Panc1 (cell line): Measurements from ENCODE around the gene ALG1. TPM values are rescaled to one million over a fixed set of nuclear protein-coding genes. Genes with fewer than 3 reads are reported as not detected.

Source experiments
- ATAC-seq: fragments of 200-7000 bp; cut with Tn5 transposase; 2 replicates; pipeline ENCODE4 v1.9.1; 2020; ENCODE audit warnings: mild to moderate bottlenecking, moderate library complexity
- BruUV-seq: library from RNA; stranded (reverse); fragments of 400-500 nt; replicated peaks from 2 replicates; lab custom pipeline; 2021; lab: Mats Ljungman, UMichigan
- CTCF ChIA-PET: fragments of 300-600 bp; sonication (Branson Sonifier 250); formaldehyde crosslinking; loops from one replicate; lab custom pipeline; 2022; ENCODE audit warnings: antibody characterized with exemption; lab: Charles Lee
- POLR2A ChIA-PET: fragments of 300-600 bp; sonication (Branson Sonifier 250); formaldehyde crosslinking; loops from one replicate; lab custom pipeline; 2022; ENCODE audit warnings: antibody characterized with exemption; lab: Charles Lee
- DNase-seq: peaks from one replicate; pipeline ENCODE4 v3.0.0-alpha.2; 2010; ENCODE audit warnings: low read depth, low spot score
- H3K27ac ChIP-seq: 2 replicates; pipeline ENCODE4 v1.5.1; 2011; ENCODE audit warnings: mild to moderate bottlenecking, low read length, inconsistent platforms
- H3K27me3 ChIP-seq: fragments of 200-500 bp; sonication (Bioruptor generic); 2 replicates; pipeline ENCODE4 v1.6.0; 2014; ENCODE audit warnings: low read length, inconsistent platforms; ENCODE audit not compliant: control insufficient read depth, insufficient read depth
- H3K36me3 ChIP-seq: fragments of 200-500 bp; sonication (Bioruptor generic); 2 replicates; pipeline ENCODE4 v1.5.1; 2014; ENCODE audit warnings: inconsistent platforms, mild to moderate bottlenecking, low read length, moderate library complexity; ENCODE audit not compliant: control insufficient read depth, insufficient read depth
- H3K4me1 ChIP-seq: 2 replicates; pipeline ENCODE4 v1.5.1; 2011; ENCODE audit warnings: inconsistent platforms, mild to moderate bottlenecking, low read length, moderate library complexity; ENCODE audit not compliant: control insufficient read depth, insufficient read depth
- H3K4me3 ChIP-seq, 2 experiments: 2 replicates each; pipeline ENCODE4 v1.5.1; 2011 to 2012; ENCODE audit warnings: low read depth in 2 of 2, low read length in 2 of 2, mild to moderate bottlenecking in 2 of 2, inconsistent platforms in 1 of 2, moderate library complexity in 1 of 2
- H3K9me3 ChIP-seq: fragments of 200-500 bp; sonication (Bioruptor generic); 2 replicates; pipeline ENCODE4 v1.5.1; 2014; ENCODE audit warnings: low read depth, mild to moderate bottlenecking, inconsistent platforms, low read length, moderate library complexity; ENCODE audit not compliant: control insufficient read depth, insufficient read depth
- POLR2AphosphoS5 ChIP-seq: IDR thresholded peaks from 2 replicates; pipeline ENCODE4 v1.6.1; 2012; ENCODE audit warnings: mild to moderate bottlenecking, low read depth, low read length, moderate library complexity
- SIN3A ChIP-seq: IDR thresholded peaks from 2 replicates; pipeline ENCODE4 v1.6.1; 2012; ENCODE audit warnings: low read depth, mild to moderate bottlenecking, low read length, moderate library complexity, borderline replicate concordance; ENCODE audit not compliant: insufficient read depth
- TCF7L2 ChIP-seq: IDR thresholded peaks from 2 replicates; pipeline ENCODE4 v1.6.1; 2011; ENCODE audit warnings: mild to moderate bottlenecking, low read depth, low read length, inconsistent platforms
- in situ Hi-C: cut with HindIII; loops from 2 replicates; pipeline ENCODE4 v1.10.0; 2016; ENCODE audit warnings: low sequenced_read_pairs, low pct_unique_long_range_greater_than_20kb
- intact Hi-C: fragments of 100-400 bp; cut with micrococcal nuclease; formaldehyde crosslinking; loops from one replicate; pipeline ENCODE4 v1.10.0; 2022; ENCODE audit not compliant: unreplicated experiment
- total RNA-seq: library from RNA; stranded (reverse); gene quantifications from one replicate; pipeline ENCODE4 v1.2.1, GENCODE V29; 2021; ENCODE audit not compliant: unreplicated experiment
- TF ChIP-seq, protein P1 (sequence below), 2 experiments: IDR thresholded peaks; 2 replicates each; pipeline ENCODE4 v1.6.1; 2011 to 2012; ENCODE audit warnings: low read depth in 2 of 2, control low read depth in 1 of 2, low read length in 1 of 2, mild to moderate bottlenecking in 1 of 2, moderate library complexity in 1 of 2; ENCODE audit not compliant: insufficient read depth in 1 of 2
- TF ChIP-seq, protein P2 (sequence below): fragments of 450-650 bp; IDR thresholded peaks from 2 replicates; pipeline ENCODE4 v1.5.1; 2017; ENCODE audit warnings: mild to moderate bottlenecking

The ALG1 gene
- total RNA-seq, 1 experiment from 2014 or later = 46.6 TPM

DNA sequence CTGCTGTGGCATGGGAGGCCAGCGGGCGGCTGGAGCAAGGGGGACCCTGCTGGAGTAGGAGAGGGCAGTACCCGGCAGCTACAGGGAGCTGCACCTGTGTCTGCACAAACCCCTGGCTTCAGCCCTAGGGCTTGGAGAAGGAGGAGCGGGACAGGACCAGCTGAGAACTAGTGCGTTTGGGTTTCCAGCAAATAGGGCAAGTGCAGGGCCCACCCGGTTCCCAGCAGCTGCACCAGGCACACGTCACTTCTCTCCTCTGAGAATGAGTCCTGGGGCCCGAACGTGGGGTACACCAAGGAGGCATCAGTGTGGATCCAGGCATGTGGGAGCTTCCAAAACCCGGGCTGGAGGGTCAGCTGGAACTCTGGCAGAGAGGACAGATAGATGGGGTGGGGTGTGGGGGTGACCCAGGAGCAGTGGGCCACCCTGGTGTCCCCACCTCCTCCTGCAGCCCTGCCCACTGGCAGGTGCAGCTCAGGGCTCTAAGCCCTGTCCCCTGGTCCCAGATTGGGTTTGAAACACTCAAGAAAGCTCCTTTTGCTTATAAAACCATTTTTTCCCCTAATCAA lies 11.5 kb upstream of the ALG1 start:
- in situ Hi-C loops (no loop called here), intact Hi-C loops (no loop called here)
- no peaks in the 10 kb centered on the region for H3K4me1 ChIP-seq
- H3K27me3 ChIP-seq = no peaks in the 10 kb centered on the region; the same call in 1 of the 2 replicates
- ATAC-seq (no peak), DNase-seq (no peak)
- H3K27ac ChIP-seq = no peak overlapping the region
- no TSS peak for BruUV-seq
- CTCF ChIA-PET = no interaction called here
- H3K36me3 ChIP-seq = no peaks in the 10 kb centered on the region
- no peak overlapping the region for H3K4me3 ChIP-seq
- TF ChIP-seq, protein P1, sequence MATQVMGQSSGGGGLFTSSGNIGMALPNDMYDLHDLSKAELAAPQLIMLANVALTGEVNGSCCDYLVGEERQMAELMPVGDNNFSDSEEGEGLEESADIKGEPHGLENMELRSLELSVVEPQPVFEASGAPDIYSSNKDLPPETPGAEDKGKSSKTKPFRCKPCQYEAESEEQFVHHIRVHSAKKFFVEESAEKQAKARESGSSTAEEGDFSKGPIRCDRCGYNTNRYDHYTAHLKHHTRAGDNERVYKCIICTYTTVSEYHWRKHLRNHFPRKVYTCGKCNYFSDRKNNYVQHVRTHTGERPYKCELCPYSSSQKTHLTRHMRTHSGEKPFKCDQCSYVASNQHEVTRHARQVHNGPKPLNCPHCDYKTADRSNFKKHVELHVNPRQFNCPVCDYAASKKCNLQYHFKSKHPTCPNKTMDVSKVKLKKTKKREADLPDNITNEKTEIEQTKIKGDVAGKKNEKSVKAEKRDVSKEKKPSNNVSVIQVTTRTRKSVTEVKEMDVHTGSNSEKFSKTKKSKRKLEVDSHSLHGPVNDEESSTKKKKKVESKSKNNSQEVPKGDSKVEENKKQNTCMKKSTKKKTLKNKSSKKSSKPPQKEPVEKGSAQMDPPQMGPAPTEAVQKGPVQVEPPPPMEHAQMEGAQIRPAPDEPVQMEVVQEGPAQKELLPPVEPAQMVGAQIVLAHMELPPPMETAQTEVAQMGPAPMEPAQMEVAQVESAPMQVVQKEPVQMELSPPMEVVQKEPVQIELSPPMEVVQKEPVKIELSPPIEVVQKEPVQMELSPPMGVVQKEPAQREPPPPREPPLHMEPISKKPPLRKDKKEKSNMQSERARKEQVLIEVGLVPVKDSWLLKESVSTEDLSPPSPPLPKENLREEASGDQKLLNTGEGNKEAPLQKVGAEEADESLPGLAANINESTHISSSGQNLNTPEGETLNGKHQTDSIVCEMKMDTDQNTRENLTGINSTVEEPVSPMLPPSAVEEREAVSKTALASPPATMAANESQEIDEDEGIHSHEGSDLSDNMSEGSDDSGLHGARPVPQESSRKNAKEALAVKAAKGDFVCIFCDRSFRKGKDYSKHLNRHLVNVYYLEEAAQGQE (IDR thresholded peaks at IDR 0.05; ENCODE audit: insufficient read depth in 1 of 2, low read depth in 2 of 2, low read length in 1 of 2) = no peak
- TF ChIP-seq SIN3A (no peak), POLR2AphosphoS5 (no peak), TCF7L2 (no peak)
- TF ChIP-seq, protein P2, sequence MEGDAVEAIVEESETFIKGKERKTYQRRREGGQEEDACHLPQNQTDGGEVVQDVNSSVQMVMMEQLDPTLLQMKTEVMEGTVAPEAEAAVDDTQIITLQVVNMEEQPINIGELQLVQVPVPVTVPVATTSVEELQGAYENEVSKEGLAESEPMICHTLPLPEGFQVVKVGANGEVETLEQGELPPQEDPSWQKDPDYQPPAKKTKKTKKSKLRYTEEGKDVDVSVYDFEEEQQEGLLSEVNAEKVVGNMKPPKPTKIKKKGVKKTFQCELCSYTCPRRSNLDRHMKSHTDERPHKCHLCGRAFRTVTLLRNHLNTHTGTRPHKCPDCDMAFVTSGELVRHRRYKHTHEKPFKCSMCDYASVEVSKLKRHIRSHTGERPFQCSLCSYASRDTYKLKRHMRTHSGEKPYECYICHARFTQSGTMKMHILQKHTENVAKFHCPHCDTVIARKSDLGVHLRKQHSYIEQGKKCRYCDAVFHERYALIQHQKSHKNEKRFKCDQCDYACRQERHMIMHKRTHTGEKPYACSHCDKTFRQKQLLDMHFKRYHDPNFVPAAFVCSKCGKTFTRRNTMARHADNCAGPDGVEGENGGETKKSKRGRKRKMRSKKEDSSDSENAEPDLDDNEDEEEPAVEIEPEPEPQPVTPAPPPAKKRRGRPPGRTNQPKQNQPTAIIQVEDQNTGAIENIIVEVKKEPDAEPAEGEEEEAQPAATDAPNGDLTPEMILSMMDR = no peak
- H3K9me3 ChIP-seq = no peaks in the 10 kb centered on the region
- POLR2A ChIA-PET = interaction anchor here (0.6 kb wide), 1 partner anchor 209 kb away, joined by 4 read pairs; no protein-coding TSS in a partner anchor

DNA sequence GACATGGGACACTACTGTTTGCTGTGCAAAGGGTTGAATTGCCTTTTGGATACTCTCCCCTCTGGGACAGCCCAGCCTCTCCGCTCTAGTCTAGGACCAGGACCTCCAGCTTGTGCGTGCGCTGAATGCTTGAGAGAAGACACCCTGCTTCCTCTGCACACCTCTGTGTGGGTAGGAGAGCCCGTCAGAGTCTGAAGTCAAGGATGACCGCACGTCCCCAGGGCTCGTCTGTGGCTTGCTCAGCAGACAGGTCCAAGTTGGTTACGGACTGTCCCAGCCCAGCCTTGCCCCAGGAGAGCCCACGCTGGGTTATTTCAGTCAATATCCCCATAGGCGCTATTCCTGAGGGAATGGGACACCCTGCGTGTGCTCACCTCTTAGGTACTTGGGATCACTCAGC lies 9.6 kb upstream of the ALG1 start:
- H3K27me3 ChIP-seq = no peaks in the 10 kb centered on the region; the same call in 1 of the 2 replicates
- H3K4me3 ChIP-seq = no peak overlapping the region
- ATAC-seq (no peak), DNase-seq (no peak)
- in situ Hi-C loops (no loop called here), intact Hi-C loops (no loop called here)
- no TSS peak for BruUV-seq
- ChIA-PET CTCF (no interaction called here), POLR2A (no interaction called here)
- H3K4me1 ChIP-seq = no peaks in the 10 kb centered on the region
- no peaks in the 10 kb centered on the region for H3K36me3 ChIP-seq
- TF ChIP-seq POLR2AphosphoS5 (no peak), TCF7L2 (no peak), SIN3A (no peak)
- TF ChIP-seq, protein P1 (IDR thresholded peaks at IDR 0.05; ENCODE audit: insufficient read depth in 1 of 2, low read depth in 2 of 2, low read length in 1 of 2) = no peak
- TF ChIP-seq, protein P2 = no peak
- H3K9me3 ChIP-seq = no peaks in the 10 kb centered on the region
- H3K27ac ChIP-seq = no peak overlapping the region
